Mucosa of stomach (tissue), 1 donor: ENCODE measurements around the gene MPP2.
"Not testable (repeated sequence)": the region's sequence is repeated elsewhere in the genome, so short reads cannot be mapped to it uniquely, and the experiment has no call there.

Experiments
- H3K27me3 ChIP-seq: one replicate; pipeline ENCODE4 v1.7.0; 2013; ENCODE audit warnings: mild to moderate bottlenecking, low read length; ENCODE audit not compliant: control insufficient read depth, insufficient read depth
- H3K36me3 ChIP-seq: one replicate; pipeline ENCODE4 v1.7.0; 2013; ENCODE audit warnings: low read length; ENCODE audit not compliant: control insufficient read depth, insufficient read depth
- H3K4me1 ChIP-seq: one replicate; pipeline ENCODE4 v1.7.0; 2013; ENCODE audit warnings: mild to moderate bottlenecking, low read length; ENCODE audit not compliant: control insufficient read depth, insufficient read depth
- H3K4me3 ChIP-seq: one replicate; pipeline ENCODE4 v1.7.0; 2013; ENCODE audit warnings: low read length
- H3K9ac ChIP-seq: one replicate; pipeline ENCODE4 v1.7.0; 2013; ENCODE audit warnings: mild to moderate bottlenecking, low read length, moderate library complexity
- H3K9me3 ChIP-seq: one replicate; pipeline ENCODE4 v1.7.0; 2013; ENCODE audit warnings: mild to moderate bottlenecking, low read length, moderate library complexity; ENCODE audit not compliant: control insufficient read depth
- donor health status: Pancreatic carcinoma.

The MPP2 gene

GRCh38 chr17:43846221-43846712 is 61.1 kb downstream of the MPP2 start:
- Histone ChIP-seq H3K4me1 (no peaks in the 10 kb centered on the region), H3K27me3 (no peaks in the 10 kb centered on the region), H3K36me3 (no peaks in the 10 kb centered on the region), H3K4me3 (no peak overlapping the region), H3K9me3 (no peaks in the 10 kb centered on the region), H3K9ac (no peak overlapping the region)

- Histone ChIP-seq H3K9me3 (no peaks in the 10 kb centered on the region), H3K9ac (no peak overlapping the region)
Measured at GRCh38 chr17:43845766-43846165, 61.6 kb downstream of the MPP2 start.

GRCh38 chr17:43844241-43844640 is 63.1 kb downstream of the MPP2 start:
- H3K9ac ChIP-seq, result no peak overlapping the region
- H3K4me1 ChIP-seq, result peaks cover 17% of the 10 kb centered on the region
- no peaks in the 10 kb centered on the region for H3K27me3 ChIP-seq
- H3K4me3 ChIP-seq, result no peak overlapping the region
- H3K36me3 ChIP-seq, result no peaks in the 10 kb centered on the region
- H3K9me3 ChIP-seq, result no peaks in the 10 kb centered on the region

More at GRCh38 chr17:43845766-43846165, 61.6 kb downstream of the MPP2 start:
- H3K27me3 ChIP-seq, result no peaks in the 10 kb centered on the region
- H3K4me1 ChIP-seq, result peaks cover 2% of the 10 kb centered on the region
- no peaks in the 10 kb centered on the region for H3K36me3 ChIP-seq
- H3K4me3 ChIP-seq, result no peak overlapping the region

- Histone ChIP-seq H3K27me3 (no peaks in the 10 kb centered on the region), H3K4me1 (peaks cover 18% of the 10 kb centered on the region), H3K9ac (no peak overlapping the region), H3K36me3 (no peaks in the 10 kb centered on the region), H3K4me3 (no peak overlapping the region), H3K9me3 (no peaks in the 10 kb centered on the region)
Measured at GRCh38 chr17:43842975-43843325, 64.4 kb downstream of the MPP2 start.

DNA sequence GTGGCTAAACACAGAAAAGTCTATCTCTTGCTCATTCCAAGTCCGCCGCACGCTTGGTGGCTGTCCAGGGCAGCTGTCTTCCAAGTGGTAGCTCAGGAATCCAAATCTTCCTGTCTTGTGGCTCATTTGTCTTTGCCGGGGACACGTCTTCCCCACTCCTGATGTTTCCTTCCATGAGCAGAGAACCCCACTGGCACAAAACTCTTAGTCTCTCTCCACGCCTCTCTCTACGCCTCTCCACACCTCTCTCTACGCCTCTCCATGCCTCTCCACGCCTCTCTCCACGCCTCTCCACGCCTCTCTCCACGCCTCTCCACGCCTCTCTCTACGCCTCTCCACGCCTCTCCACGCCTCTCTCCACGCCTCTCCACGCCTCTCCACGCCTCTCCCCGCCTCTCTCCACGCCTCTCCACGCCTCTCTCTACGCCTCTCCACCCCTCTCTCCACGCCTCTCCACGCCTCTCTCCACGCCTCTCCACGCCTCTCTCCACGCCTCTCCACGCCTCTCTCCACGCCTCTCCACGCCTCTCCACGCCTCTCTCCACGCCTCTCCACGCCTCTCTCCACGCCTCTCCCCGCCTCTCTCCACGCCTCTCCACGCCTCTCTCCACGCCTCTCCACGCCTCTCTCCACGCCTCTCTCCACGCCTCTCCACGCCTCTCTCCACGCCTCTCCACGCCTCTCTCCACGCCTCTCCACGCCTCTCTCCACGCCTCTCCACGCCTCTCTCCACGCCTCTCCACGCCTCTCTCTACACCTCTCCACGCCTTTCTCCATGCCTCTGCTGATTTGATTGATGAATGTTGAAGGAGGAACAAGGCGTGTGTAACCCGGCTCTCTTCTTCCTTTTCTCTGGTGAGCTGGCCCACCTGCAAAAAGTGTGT is 65.0 kb downstream of the MPP2 start:
- H3K9me3 ChIP-seq, H3K9ac ChIP-seq, H3K27me3 ChIP-seq, H3K36me3 ChIP-seq, H3K4me3 ChIP-seq: not testable (repeated sequence)
- H3K4me1 ChIP-seq, result peaks cover 18% of the 10 kb centered on the region

GRCh38 chr17:43841282-43841681 is 66.1 kb downstream of the MPP2 start:
- no peak overlapping the region for H3K4me3 ChIP-seq

DNA sequence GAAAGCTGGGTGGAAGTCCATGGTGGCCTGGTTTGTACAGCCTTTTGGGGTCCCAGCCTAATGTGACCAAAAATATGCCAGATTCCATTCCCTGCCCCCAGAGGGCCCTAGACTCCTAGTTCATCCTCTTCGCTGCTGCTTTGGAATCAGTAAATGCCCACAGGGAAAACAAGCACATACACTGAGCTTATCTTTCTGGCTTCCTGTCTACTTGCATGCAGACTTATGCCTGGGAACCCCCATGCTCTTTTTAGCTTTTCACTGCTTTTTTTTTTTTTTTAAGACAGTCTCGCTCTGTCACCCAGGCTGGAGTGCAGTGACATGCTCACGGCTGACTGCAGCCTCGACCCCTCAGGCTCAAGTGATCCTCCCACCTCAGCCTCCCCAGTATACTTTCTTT is 66.5 kb downstream of the MPP2 start:
- H3K36me3 ChIP-seq, result no peaks in the 10 kb centered on the region
- H3K9me3 ChIP-seq, result no peaks in the 10 kb centered on the region
- H3K27me3 ChIP-seq, result no peaks in the 10 kb centered on the region
- no peak overlapping the region for H3K4me3 ChIP-seq
- no peak overlapping the region for H3K9ac ChIP-seq
- peaks cover 18% of the 10 kb centered on the region for H3K4me1 ChIP-seq

More at GRCh38 chr17:43841282-43841681, 66.1 kb downstream of the MPP2 start:
- Histone ChIP-seq H3K36me3 (no peaks in the 10 kb centered on the region), H3K4me1 (peaks cover 18% of the 10 kb centered on the region), H3K9ac (no peak overlapping the region), H3K27me3 (no peaks in the 10 kb centered on the region), H3K9me3 (no peaks in the 10 kb centered on the region)

DNA sequence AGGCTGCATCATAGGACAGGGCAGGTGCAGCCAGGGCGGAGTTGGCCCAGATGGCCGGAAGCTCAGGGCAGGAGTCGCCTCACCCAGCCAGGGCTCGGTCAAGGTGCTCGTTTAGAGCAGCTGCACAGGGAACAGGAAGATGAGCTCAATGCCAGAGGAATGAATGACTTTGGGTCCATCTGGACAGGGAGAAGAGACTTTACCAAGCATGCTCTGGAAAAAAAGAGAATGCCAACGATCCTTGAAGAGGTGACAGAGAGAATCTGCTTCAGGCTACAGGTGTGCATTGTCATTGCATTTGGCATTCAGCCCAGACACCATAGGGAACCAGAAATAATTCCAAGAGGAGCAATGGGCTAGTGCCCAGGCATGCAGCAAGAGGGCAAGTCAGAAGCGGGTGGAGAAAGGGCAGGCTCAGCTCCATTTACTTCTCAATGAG is 67.6 kb downstream of the MPP2 start:
- no peak overlapping the region for H3K9ac ChIP-seq
- peaks cover 18% of the 10 kb centered on the region for H3K4me1 ChIP-seq
- no peaks in the 10 kb centered on the region for H3K27me3 ChIP-seq
- H3K36me3 ChIP-seq, result no peaks in the 10 kb centered on the region
- no peak overlapping the region for H3K4me3 ChIP-seq
- no peaks in the 10 kb centered on the region for H3K9me3 ChIP-seq

- H3K36me3 ChIP-seq, result no peaks in the 10 kb centered on the region
- H3K9ac ChIP-seq, result no peak overlapping the region
- no peak overlapping the region for H3K4me3 ChIP-seq
- no peaks in the 10 kb centered on the region for H3K9me3 ChIP-seq
- H3K4me1 ChIP-seq, result peaks cover 14% of the 10 kb centered on the region
- H3K27me3 ChIP-seq, result peaks cover 8% of the 10 kb centered on the region
Measured at GRCh38 chr17:43834106-43834505, 73.2 kb downstream of the MPP2 start.

- Histone ChIP-seq H3K4me1 (peaks cover 14% of the 10 kb centered on the region), H3K27me3 (peaks cover 8% of the 10 kb centered on the region), H3K9ac (peak within 1 kb of the TSS; percentile 57)
Measured at GRCh38 chr17:43832976-43833829, 74.1 kb downstream of the MPP2 start, which contains the start of gene MPP3. MPP3 (minus strand) TSS chr17:43833146; CDS start chr17:43831906, 1,240 bp downstream.

DNA sequence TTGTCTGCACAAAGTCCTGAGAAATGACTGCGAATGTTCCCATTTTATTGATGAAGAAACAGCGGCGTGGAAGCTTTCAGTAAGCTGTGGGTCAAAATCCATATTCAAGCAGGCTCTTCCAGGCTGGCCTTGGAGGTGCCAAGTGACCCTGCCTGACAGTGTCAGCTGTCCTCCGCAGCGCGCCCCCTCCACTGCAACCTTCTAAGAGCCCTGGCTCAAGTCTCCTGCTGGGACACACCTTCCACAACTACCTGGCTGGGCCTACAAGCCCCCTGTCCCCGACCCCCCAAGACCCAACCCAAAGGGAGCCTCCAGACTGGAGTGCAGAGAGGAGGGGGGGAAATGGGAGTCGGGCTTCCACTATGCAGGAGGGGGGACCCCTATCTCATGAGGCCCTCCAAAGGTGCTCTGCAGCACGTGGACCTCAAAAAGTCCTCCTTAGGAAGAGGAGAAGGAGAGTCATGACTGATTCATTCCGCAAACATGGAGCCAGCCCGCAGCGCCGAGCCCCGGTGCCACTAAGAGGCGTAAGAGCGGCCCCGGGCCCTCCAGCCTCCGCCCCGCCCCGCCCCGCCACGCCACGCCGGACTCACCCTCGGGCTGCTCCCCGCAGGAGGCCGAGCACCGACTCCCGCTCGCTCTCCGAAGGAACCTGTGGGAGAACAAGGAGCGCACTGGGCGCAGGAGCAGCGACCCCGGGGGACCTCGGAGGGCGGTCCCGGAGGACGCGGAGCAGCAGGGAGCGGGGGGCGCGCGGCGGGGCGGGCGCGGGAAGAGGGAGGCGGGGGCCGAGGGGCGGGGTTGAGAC is 75.0 kb downstream of the MPP2 start:
- H3K27me3 ChIP-seq, result peaks cover 8% of the 10 kb centered on the region
- peak overlapping the region; percentile 57 for H3K9ac ChIP-seq
- no peaks in the 10 kb centered on the region for H3K36me3 ChIP-seq
- peak overlapping the region; percentile 19 for H3K4me3 ChIP-seq
- H3K9me3 ChIP-seq, result no peaks in the 10 kb centered on the region
- H3K4me1 ChIP-seq, result peaks cover 14% of the 10 kb centered on the region

More at GRCh38 chr17:43832976-43833829, 74.1 kb downstream of the MPP2 start, which contains the start of gene MPP3:
- Histone ChIP-seq H3K9me3 (no peaks in the 10 kb centered on the region), H3K4me3 (peak within 1 kb of the TSS; percentile 19), H3K36me3 (no peaks in the 10 kb centered on the region)
